ENCODE results near the gene FCSK. TPM values are rescaled to one million over a fixed set of nuclear protein-coding genes. Genes with fewer than 3 reads are reported as not detected.
"Not testable (repeated sequence)": the region's sequence is repeated elsewhere in the genome, so short reads cannot be mapped to it uniquely, and the experiment has no call there.

The FCSK gene
- total and polyA plus RNA-seq, 9 donors, result 5.1 to 29.4 (median 20.0) TPM

GRCh38 chr16:70522216-70523075 lies 68.1 kb downstream of the FCSK start:
- no peaks in the 10 kb centered on the region for H3K9me3 ChIP-seq
- no peak for DNase-seq
- no peaks in the 10 kb centered on the region for H3K27me3 ChIP-seq
- H3K36me3 ChIP-seq, result no peaks in the 10 kb centered on the region
- WGBS, 3 donors, result 32 to 46% (median 34%) methylated on average over 18 of the region's 18 CpGs
- intact Hi-C loops (cut with DNase I), result no loop called here
- peak overlapping the region; percentile 90 for H3K4me3 ChIP-seq
- peaks cover 8% of the 10 kb centered on the region for H3K4me1 ChIP-seq (ENCODE audit: insufficient read depth)
- no peak overlapping the region for H3K27ac ChIP-seq
- TF ChIP-seq POLR2A (IDR thresholded peaks at IDR 0.05) (no peak), EP300 (IDR thresholded peaks at IDR 0.05) (no peak), CTCF (IDR thresholded peaks at IDR 0.05) (no peak)

GRCh38 chr16:70523076-70523742 lies 68.8 kb downstream of the FCSK start, which contains the start of gene COG4:
Gene COG4, minus strand, starts transcription at chr16:70523554. Its CDS starts 11 bp downstream, at chr16:70523543.
- Histone ChIP-seq H3K27me3 (no peaks in the 10 kb centered on the region), H3K36me3 (no peaks in the 10 kb centered on the region), H3K4me3 (peak within 1 kb of the TSS; percentile 90), H3K4me1 (ENCODE audit: insufficient read depth) (peaks cover 8% of the 10 kb centered on the region), H3K27ac (peak within 1 kb of the TSS; percentile 69 to 77), H3K9me3 (no peaks in the 10 kb centered on the region)
- peak; percentile 82 to 89 (median 87) for DNase-seq
- WGBS, 3 donors, result 0 to 1% (median 1%) methylated on average over 36 of the region's 36 CpGs
- intact Hi-C loops (cut with DNase I), result no loop called here
- TF ChIP-seq EP300 (IDR thresholded peaks at IDR 0.05) (no peak), POLR2A (IDR thresholded peaks at IDR 0.05) (no peak)

- no peaks in the 10 kb centered on the region for H3K27me3 ChIP-seq
- DNase-seq, result peak; percentile 67 to 78 (median 72)
- H3K36me3 ChIP-seq, result no peaks in the 10 kb centered on the region
- TF ChIP-seq EP300 (IDR thresholded peaks at IDR 0.05), result no peak
- TF ChIP-seq CTCF (IDR thresholded peaks at IDR 0.05), result no peak
- TF ChIP-seq POLR2A (IDR thresholded peaks at IDR 0.05), result peak; percentile 51
- no peaks in the 10 kb centered on the region for H3K9me3 ChIP-seq
- H3K4me1 ChIP-seq (ENCODE audit: insufficient read depth), result peaks cover 8% of the 10 kb centered on the region
- peak within 1 kb of the TSS; percentile 90 for H3K4me3 ChIP-seq
- peak within 1 kb of the TSS; percentile 69 to 77 for H3K27ac ChIP-seq
- 0 to 1% (median 0%) methylated on average over 31 to 32 of the region's 32 CpGs for WGBS, 3 donors
- intact Hi-C loops (cut with DNase I), result no loop called here
These were observed 69.5 kb downstream of the FCSK start, which contains the start of gene SF3B3 for GRCh38 chr16:70523743-70524398. Gene SF3B3, plus strand, starts transcription at chr16:70523816. Its CDS starts 2,841 bp downstream, at chr16:70526657.

GRCh38 chr16:70524399-70524825 lies 70.0 kb downstream of the FCSK start:
- H3K36me3 ChIP-seq; intact Hi-C loops (cut with DNase I); H3K9me3 ChIP-seq; H3K27me3 ChIP-seq; H3K4me1 ChIP-seq (ENCODE audit: insufficient read depth): not testable (repeated sequence)
- peak overlapping the region; percentile 90 for H3K4me3 ChIP-seq
- H3K27ac ChIP-seq, result peak overlapping the region; percentile 69 to 77
- DNase-seq, result peak; percentile 26 to 70 (median 52)
- WGBS, 3 donors, result 0 to 3% (median 0%) methylated on average over 24 of the region's 24 CpGs

GRCh38 chr16:70526403-70526802 lies 72.0 kb downstream of the FCSK start:
- 60 to 81% (median 75%) methylated on average over 6 of the region's 6 CpGs for WGBS, 3 donors
- peaks cover 8% of the 10 kb centered on the region for H3K4me1 ChIP-seq (ENCODE audit: insufficient read depth)
- H3K9me3 ChIP-seq, result no peaks in the 10 kb centered on the region
- H3K36me3 ChIP-seq, result no peaks in the 10 kb centered on the region
- no peak overlapping the region for H3K4me3 ChIP-seq
- no peak for TF ChIP-seq CTCF (IDR thresholded peaks at IDR 0.05)
- no peak for TF ChIP-seq EP300 (IDR thresholded peaks at IDR 0.05)
- no peak for TF ChIP-seq POLR2A (IDR thresholded peaks at IDR 0.05)
- H3K27me3 ChIP-seq, result no peaks in the 10 kb centered on the region
- H3K27ac ChIP-seq, result no peak overlapping the region
- no peak for DNase-seq
- intact Hi-C loops (cut with DNase I), result loop anchor here in 2 of 4 donors (5.0 kb wide), 2 partner anchors 126 to 241 kb away; no protein-coding TSS in a partner anchor
